Measurements from ENCODE around the gene ENTPD7.
A peak's percentile ranks its signal among the peaks of the same experiment; 100 is the strongest.

ENTPD7 gene

DNA sequence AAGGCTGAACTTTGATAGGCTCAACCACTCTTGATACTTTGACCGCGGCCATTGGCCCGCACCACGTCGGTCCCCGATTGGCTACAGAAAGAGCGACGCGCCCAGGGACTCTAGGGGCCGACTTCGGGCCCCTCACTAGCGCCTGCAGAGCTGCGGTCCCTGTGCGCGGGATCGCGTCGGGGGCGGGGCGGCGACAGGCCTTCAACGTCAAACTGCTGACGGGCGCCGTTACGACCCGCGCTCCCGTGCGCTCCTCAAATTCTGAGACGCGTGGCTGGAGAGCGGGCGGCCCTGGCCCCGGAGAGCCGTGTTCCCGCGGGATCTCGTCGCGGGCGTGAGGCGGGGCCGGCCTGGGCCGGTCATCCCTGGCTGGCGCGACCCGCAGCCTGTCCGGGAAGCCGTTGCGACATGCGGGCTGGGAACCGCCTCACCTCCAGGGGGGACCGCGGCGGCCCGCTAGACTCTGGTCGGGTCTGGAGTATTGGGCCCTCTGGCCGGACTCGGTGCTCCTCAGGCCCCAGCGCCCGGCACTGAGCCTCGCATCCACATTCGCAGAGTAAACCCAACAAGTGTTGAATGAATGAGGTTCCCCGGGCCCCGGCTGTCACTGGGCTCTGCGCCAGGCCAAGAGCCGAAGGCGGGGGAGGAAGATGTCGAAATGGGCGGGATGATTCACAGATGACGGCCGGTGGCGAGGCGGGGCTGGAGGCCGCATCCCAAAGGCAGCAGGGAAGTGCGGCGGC lies 38.4 kb upstream of the ENTPD7 start (continued):
- TF ChIP-seq, protein P1, sequence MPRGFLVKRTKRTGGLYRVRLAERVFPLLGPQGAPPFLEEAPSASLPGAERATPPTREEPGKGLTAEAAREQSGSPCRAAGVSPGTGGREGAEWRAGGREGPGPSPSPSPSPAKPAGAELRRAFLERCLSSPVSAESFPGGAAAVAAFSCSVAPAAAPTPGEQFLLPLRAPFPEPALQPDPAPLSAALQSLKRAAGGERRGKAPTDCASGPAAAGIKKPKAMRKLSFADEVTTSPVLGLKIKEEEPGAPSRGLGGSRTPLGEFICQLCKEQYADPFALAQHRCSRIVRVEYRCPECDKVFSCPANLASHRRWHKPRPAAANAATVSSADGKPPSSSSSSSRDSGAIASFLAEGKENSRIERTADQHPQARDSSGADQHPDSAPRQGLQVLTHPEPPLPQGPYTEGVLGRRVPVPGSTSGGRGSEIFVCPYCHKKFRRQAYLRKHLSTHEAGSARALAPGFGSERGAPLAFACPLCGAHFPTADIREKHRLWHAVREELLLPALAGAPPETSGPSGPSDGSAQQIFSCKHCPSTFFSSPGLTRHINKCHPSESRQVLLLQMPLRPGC (tag by site-specific recombination; IDR thresholded peaks at IDR 0.05): peak; percentile 64
- TF ChIP-seq GLIS1 (tag by site-specific recombination; IDR thresholded peaks at IDR 0.05): peak; percentile 74
- 0 out of 2 replicates have a peak, but pooled peaks have one; percentile 66 for TF ChIP-seq KLF7 (tag by site-specific recombination; IDR thresholded peaks at IDR 0.05; ENCODE audit: borderline replicate concordance)
- TF ChIP-seq, protein P2, sequence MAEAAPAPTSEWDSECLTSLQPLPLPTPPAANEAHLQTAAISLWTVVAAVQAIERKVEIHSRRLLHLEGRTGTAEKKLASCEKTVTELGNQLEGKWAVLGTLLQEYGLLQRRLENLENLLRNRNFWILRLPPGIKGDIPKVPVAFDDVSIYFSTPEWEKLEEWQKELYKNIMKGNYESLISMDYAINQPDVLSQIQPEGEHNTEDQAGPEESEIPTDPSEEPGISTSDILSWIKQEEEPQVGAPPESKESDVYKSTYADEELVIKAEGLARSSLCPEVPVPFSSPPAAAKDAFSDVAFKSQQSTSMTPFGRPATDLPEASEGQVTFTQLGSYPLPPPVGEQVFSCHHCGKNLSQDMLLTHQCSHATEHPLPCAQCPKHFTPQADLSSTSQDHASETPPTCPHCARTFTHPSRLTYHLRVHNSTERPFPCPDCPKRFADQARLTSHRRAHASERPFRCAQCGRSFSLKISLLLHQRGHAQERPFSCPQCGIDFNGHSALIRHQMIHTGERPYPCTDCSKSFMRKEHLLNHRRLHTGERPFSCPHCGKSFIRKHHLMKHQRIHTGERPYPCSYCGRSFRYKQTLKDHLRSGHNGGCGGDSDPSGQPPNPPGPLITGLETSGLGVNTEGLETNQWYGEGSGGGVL (tag by site-specific recombination; IDR thresholded peaks at IDR 0.05): peak; percentile 23; the same call in 1 of the 2 replicates
- peak; percentile 79 for TF ChIP-seq SP3 (tag by site-specific recombination; IDR thresholded peaks at IDR 0.05)
- peak; percentile 64 for TF ChIP-seq KLF10 (tag by site-specific recombination; IDR thresholded peaks at IDR 0.05)
- TF ChIP-seq ZFHX2 (tag by site-specific recombination; conservative IDR thresholded peaks at IDR 0.05): peak; percentile 87
- TF ChIP-seq, protein P3, sequence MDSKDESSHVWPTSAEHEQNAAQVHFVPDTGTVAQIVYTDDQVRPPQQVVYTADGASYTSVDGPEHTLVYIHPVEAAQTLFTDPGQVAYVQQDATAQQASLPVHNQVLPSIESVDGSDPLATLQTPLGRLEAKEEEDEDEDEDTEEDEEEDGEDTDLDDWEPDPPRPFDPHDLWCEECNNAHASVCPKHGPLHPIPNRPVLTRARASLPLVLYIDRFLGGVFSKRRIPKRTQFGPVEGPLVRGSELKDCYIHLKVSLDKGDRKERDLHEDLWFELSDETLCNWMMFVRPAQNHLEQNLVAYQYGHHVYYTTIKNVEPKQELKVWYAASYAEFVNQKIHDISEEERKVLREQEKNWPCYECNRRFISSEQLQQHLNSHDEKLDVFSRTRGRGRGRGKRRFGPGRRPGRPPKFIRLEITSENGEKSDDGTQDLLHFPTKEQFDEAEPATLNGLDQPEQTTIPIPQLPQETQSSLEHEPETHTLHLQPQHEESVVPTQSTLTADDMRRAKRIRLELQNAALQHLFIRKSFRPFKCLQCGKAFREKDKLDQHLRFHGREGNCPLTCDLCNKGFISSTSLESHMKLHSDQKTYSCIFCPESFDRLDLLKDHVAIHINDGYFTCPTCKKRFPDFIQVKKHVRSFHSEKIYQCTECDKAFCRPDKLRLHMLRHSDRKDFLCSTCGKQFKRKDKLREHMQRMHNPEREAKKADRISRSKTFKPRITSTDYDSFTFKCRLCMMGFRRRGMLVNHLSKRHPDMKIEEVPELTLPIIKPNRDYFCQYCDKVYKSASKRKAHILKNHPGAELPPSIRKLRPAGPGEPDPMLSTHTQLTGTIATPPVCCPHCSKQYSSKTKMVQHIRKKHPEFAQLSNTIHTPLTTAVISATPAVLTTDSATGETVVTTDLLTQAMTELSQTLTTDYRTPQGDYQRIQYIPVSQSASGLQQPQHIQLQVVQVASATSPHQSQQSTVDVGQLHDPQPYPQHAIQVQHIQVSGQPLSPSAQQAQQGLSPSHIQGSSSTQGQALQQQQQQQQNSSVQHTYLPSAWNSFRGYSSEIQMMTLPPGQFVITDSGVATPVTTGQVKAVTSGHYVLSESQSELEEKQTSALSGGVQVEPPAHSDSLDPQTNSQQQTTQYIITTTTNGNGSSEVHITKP (tag by site-specific recombination; IDR thresholded peaks at IDR 0.05): no peak
- TF ChIP-seq, protein P4, sequence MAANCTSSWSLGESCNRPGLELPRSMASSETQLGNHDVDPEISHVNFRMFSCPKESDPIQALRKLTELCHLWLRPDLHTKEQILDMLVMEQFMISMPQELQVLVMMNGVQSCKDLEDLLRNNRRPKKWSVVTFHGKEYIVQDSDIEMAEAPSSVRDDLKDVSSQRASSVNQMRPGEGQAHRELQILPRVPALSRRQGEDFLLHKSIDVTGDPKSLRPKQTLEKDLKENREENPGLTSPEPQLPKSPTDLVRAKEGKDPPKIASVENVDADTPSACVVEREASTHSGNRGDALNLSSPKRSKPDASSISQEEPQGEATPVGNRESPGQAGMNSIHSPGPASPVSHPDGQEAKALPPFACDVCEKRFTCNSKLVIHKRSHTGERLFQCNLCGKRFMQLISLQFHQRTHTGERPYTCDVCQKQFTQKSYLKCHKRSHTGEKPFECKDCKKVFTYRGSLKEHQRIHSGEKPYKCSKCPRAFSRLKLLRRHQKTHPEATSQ (tag by site-specific recombination; IDR thresholded peaks at IDR 0.05): peak; percentile 97
- no peak for TF ChIP-seq ZNF175 (tag by site-specific recombination; IDR thresholded peaks at IDR 0.05)
- TF ChIP-seq, protein P5, sequence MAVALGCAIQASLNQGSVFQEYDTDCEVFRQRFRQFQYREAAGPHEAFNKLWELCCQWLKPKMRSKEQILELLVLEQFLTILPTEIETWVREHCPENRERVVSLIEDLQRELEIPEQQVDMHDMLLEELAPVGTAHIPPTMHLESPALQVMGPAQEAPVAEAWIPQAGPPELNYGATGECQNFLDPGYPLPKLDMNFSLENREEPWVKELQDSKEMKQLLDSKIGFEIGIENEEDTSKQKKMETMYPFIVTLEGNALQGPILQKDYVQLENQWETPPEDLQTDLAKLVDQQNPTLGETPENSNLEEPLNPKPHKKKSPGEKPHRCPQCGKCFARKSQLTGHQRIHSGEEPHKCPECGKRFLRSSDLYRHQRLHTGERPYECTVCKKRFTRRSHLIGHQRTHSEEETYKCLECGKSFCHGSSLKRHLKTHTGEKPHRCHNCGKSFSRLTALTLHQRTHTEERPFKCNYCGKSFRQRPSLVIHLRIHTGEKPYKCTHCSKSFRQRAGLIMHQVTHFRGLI (tag by site-specific recombination; IDR thresholded peaks at IDR 0.05): peak; percentile 33; the same call in 1 of the 2 replicates
- TF ChIP-seq ZNF76 (tag by site-specific recombination; IDR thresholded peaks at IDR 0.05; ENCODE audit: borderline replicate concordance, low read depth): peak; percentile 65; the same call in 1 of the 2 replicates
- peak; percentile 51; the same call in 1 of the 2 replicates for TF ChIP-seq ZNF785 (tag by site-specific recombination; IDR thresholded peaks at IDR 0.05)
- TF ChIP-seq FEZF1 (tag by site-specific recombination; IDR thresholded peaks at IDR 0.05): 0 out of 2 replicates have a peak, but pooled peaks have one; percentile 6
- peak; percentile 8; the same call in 1 of the 2 replicates for TF ChIP-seq OSR2 (tag by site-specific recombination; IDR thresholded peaks at IDR 0.05)
- TF ChIP-seq, protein P6, sequence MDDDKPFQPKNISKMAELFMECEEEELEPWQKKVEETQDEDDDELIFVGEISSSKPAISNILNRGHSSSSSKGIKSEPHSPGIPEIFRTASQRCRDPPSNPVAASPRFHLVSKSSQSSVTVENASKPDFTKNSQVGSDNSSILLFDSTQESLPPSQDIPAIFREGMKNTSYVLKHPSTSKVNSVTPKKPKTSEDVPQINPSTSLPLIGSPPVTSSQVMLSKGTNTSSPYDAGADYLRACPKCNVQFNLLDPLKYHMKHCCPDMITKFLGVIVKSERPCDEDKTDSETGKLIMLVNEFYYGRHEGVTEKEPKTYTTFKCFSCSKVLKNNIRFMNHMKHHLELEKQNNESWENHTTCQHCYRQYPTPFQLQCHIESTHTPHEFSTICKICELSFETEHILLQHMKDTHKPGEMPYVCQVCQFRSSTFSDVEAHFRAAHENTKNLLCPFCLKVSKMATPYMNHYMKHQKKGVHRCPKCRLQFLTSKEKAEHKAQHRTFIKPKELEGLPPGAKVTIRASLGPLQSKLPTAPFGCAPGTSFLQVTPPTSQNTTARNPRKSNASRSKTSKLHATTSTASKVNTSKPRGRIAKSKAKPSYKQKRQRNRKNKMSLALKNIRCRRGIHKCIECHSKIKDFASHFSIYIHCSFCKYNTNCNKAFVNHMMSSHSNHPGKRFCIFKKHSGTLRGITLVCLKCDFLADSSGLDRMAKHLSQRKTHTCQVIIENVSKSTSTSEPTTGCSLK (tag by site-specific recombination; IDR thresholded peaks at IDR 0.05): no peak
- TF ChIP-seq, protein P7, sequence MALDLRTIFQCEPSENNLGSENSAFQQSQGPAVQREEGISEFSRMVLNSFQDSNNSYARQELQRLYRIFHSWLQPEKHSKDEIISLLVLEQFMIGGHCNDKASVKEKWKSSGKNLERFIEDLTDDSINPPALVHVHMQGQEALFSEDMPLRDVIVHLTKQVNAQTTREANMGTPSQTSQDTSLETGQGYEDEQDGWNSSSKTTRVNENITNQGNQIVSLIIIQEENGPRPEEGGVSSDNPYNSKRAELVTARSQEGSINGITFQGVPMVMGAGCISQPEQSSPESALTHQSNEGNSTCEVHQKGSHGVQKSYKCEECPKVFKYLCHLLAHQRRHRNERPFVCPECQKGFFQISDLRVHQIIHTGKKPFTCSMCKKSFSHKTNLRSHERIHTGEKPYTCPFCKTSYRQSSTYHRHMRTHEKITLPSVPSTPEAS (tag by site-specific recombination; IDR thresholded peaks at IDR 0.05): peak; percentile 29; the same call in 1 of the 2 replicates
- TF ChIP-seq, protein P8, sequence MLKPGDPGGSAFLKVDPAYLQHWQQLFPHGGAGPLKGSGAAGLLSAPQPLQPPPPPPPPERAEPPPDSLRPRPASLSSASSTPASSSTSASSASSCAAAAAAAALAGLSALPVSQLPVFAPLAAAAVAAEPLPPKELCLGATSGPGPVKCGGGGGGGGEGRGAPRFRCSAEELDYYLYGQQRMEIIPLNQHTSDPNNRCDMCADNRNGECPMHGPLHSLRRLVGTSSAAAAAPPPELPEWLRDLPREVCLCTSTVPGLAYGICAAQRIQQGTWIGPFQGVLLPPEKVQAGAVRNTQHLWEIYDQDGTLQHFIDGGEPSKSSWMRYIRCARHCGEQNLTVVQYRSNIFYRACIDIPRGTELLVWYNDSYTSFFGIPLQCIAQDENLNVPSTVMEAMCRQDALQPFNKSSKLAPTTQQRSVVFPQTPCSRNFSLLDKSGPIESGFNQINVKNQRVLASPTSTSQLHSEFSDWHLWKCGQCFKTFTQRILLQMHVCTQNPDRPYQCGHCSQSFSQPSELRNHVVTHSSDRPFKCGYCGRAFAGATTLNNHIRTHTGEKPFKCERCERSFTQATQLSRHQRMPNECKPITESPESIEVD (tag by site-specific recombination; IDR thresholded peaks at IDR 0.05): no peak
- TF ChIP-seq ZNF24 (tag by site-specific recombination; IDR thresholded peaks at IDR 0.05): peak; percentile 99
- peak; percentile 90 for TF ChIP-seq ZEB2 (tag by site-specific recombination; IDR thresholded peaks at IDR 0.05)
- TF ChIP-seq ZNF571 (tag by site-specific recombination; IDR thresholded peaks at IDR 0.05): no peak
- no peak for TF ChIP-seq ZNF560 (tag by site-specific recombination; IDR thresholded peaks at IDR 0.05; ENCODE audit: borderline replicate concordance)

Data from HEK293 (cell line).